ENCODE data around the gene IBA57.
A peak's percentile ranks its signal among the peaks of the same experiment; 100 is the strongest.

The IBA57 gene

DNA sequence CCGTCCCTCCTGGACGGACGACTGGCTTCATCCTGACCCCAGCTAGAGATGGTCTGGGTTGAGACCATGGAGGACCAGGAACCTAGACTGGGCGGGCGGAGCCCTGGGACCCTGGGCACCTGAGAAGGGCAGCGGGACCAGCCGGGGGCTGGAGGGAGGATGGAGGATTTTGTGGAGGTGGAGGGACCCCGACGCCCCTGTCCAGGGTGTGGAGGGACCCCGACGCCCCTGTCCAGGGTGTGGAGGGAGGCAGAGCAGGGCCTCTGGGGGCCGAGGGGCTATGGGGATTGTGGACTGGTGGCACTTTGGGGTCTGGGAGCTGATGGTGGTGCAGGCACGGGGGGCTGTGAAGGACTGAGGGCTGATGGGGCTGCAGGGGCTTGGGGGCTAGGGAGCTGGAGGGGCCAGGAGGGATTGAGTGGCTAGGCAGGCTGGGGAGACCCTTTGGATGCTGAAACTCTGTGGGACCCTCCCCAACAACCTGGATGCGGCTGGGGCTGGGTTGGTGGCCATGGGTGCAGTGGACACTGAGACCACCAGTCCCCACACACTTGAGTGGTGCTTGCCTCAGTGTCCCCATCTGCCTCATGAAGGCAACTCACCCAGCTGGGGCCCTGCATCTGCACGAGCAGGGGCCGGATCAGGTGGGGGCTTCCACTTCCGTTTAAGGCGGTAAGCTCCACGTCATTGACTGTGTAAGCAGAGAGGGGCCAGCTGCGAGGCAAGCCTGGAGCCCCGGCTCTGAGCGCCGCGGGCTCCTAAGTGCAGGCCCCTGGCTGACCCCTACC is 8.5 kb upstream of the IBA57 start:
- DNase-seq (ENCODE audit: low read depth in 2 of 2), result no peak

GRCh38 chr1:228157729-228158126 is 7.9 kb upstream of the IBA57 start:
- no peak for DNase-seq (ENCODE audit: low read depth in 2 of 2)

GRCh38 chr1:228158151-228159007 is 7.2 kb upstream of the IBA57 start:
- DNase-seq (ENCODE audit: low read depth in 2 of 2), result no peak

DNA sequence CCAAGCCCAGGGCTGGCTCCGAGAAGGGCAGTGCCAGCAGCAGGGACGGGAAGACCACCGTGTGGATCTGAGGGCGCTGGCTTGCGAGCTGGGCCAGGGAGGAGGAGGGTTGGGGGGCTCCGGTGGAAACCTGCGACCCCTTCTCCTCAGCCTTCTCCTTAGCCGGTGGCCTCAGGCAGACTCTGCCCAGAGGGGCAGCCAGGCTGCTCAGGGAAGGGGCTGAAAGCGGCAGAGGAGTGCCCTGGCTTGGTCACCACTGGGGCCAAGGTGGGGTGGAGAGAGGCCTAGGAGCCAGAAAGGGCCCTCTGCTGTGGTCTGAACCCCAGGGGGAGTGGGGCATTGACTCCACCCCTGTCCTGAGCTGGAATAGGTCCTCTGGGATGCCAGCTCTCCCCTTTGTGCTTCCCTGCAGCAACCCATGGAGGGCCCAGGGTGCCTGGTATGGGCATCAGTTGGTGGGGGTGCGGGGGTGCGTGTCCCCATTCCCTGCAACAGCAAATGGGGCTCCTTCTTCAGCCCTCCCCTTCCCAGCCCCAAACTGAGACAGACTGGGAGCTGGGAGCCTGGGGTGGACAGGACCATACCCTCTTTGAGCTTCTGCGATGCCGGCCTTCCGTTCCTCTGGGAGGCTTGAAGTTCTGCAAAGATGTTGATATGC is 6.5 kb upstream of the IBA57 start:
- DNase-seq (ENCODE audit: low read depth in 2 of 2), result no peak

- DNase-seq (ENCODE audit: low read depth in 2 of 2), result no peak
Measured at GRCh38 chr1:228160201-228160761, 5.3 kb upstream of the IBA57 start.

GRCh38 chr1:228161362-228161761 is 4.2 kb upstream of the IBA57 start:
- no peak for DNase-seq (ENCODE audit: low read depth in 2 of 2)

GRCh38 chr1:228161866-228162265 is 3.7 kb upstream of the IBA57 start:
- DNase-seq (ENCODE audit: low read depth in 2 of 2), result no peak

GRCh38 chr1:228162286-228163006 is 3.2 kb upstream of the IBA57 start:
- DNase-seq (ENCODE audit: low read depth in 2 of 2), result no peak

DNA sequence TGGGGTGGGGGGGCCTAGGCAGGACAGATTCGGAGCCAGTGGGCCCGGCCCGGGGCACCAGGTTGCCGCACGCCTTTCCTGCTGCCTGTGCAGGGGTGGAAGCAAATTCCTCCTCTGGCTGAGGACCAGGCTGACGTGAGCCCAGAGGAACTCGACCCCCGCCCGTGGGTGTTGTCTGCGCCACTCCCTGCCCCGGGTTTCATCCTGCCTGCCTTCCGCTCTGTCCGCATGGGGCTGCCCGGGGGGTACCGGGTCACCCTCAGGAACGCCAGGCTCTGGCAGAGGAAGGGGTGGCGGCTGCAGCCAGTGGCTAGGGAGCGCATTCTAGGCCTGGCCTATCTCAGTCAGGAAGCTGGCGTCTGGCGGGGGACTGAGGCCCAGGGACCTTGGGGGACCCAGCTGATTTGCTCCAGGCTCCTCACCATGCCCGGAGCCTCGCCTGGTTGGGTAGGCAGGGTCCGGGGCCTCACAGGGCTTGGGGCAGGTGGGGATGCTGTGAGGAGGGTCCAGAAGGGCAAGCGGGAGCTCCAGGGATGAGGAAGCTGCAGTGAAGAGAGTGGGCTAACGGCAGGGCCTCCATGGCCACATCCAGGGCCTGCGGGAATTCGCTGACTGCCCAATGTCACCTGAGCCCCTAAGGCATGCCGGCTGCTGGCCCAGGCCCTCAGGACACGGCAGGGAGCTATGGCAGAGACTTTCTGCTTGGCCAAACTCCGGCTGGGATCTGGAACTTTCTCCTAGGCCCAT is 2.4 kb upstream of the IBA57 start:
- no peak for DNase-seq (ENCODE audit: low read depth in 2 of 2)

DNA sequence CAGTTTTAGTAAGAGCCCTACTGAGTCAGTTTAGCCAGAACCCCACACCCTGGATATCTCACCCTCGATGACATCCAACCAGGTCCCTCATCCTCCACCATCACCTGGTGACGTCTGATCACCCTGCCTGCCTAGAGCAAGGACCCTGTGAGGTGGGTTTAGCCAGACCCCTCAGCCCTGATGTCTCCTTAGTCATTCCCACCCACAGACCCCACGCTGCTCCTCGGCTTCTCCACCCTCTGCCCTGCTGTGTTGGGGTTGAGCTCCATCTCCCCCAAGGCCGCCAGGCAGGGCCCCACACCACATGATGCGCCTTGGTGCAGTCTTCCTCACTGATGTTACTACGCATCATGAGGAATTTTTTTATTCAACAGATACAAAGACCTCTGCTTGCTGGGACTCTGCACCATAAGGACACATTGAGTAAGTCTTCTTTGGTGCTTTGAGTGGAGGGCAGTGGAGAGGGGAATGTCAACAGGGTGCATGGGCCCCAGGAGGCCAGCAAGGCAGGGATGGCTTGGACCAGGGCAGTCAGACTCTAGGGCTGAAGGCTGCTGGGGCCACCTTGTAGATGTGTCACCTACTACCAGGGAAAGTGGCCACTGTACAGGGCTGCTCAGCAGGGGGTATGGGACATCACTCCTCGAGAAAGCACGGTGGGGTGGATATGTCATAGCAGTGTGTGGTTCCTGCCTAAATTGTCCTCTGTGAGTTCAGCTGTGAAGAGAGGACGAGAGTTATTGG is 1.7 kb upstream of the IBA57 start:
- DNase-seq (ENCODE audit: low read depth in 2 of 2), result no peak

DNA sequence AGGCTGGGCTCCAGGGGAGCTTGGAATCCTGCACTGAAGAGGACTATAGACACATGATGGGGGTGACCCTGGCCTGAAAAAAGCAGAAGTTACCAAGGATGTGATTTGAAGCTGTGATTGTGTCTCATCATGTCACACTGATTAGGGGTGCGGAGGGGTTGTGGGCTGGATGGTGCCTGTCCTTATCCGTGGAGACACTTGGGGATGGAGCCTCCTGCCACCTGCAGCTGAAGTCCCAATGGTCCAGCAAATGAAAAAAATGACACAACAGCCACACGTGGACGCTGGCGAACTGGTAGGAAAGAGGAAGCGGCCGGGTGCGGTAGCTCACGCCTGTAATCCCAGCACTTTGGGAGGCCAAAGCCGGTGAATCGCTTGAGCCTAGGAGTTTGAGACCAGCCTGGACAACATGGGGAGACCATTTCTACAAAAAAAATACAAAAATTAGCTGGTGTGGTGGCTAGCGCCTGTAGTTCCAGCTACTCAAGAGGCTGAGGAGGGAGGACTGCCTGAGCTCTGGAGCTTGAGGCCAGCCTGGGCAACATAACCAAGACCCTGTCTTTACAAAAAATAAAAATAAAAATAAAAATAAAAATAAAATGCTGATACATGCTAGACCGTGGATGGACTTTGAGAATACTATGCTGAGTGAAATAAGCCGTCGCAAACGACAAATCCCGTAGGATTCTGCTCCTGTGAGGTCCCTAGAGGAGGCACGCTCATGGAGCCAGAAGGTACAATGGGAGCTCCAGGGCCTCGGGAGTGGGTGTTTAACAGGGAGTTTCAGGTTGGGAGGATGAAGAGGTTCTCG is 838 bp upstream of the IBA57 start:
- DNase-seq (ENCODE audit: low read depth in 2 of 2), result no peak

DNA sequence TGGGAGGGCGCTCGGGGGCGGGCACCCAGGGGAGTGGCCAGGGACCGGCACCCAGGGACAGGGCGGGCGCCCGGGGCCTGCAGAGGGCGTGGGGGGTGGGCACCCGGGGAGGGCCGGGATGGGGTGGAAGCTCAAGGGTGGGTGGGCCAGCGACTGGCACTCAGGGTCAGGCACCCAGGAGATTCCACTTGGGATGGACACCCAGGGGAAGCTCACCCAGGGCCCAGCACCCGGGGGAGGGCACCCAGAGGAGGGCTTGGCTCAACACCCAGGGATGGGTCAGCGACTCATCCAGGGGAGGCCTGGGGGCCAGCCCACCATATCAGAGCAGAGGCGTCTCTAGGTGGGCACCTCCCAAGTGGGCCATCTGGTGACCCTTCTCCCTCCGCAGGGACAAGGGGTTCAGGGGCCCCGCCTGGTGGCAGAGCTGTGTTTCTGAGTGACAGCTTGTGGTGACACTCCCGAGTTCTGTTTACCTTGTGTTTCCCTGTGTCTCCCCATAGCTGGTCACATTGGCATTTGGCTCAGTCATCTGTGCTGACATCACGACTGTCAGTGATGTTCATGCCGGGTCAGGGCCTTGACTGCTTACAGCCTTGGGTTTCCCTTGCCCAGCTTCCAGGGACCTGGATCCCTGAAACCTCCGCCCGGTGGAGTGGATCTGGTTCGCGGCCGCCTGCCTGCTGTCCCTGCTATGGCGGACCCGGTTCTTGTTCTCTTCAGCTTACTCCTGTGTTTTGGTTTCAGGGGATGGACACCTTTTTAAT is 749 bp downstream of the IBA57 start:
- DNase-seq (ENCODE audit: low read depth in 2 of 2), result peak; percentile 37 to 40

DNA sequence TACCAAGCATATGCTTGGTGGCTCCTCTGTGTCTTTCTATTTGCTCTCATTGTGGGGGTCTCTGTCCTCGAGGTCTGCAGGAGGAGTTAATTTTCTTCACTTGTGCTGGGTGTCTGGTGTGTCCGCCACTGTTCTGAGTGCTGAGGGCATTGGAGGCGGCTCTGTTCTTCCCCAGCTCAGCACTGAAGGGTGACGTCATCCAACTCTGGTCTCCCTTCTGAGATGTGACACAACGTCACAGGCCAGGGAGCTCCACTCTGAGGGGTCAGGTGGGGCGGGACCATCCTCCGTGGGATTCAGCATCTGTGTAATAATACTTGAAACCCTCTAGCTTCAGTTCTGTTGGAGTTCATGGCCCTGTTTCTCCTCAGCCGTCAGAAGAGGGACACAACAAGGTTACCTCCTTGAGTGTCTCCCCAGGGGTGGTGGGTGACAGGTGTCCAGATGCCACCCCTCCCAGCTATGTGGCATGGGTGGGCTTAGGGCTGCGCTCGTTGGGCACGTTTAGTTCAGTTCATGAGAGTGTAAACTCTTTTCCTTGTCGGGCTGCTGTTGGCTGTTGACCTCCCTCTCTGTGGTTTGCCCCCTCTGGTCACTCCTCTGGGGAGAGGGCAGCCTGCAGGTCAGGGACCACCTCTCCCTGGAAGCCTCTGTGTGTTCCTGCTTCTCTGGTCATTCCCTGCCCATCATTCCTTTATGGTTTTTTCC is 3.1 kb downstream of the IBA57 start:
- DNase-seq (ENCODE audit: low read depth in 2 of 2), result no peak

DNA sequence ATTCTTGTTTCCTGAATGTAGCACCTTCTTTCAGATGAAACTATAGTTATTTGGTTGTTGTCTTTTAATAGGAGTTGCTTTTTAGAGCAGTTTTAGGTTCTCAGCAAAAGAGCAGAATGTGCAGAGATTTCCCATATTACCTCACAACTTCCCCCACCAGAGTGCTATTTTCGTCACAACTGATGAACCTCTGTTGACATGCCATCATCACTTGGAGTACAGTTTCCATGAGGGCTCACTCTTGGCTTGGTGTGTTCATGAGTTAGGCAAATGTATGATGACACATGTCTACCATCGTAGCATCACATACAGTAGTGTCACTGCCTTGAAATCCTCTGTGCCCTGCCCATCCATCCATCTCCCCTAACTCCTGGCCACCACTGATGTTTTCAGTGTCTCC is 3.7 kb downstream of the IBA57 start:
- DNase-seq (ENCODE audit: low read depth in 2 of 2), result no peak

DNA sequence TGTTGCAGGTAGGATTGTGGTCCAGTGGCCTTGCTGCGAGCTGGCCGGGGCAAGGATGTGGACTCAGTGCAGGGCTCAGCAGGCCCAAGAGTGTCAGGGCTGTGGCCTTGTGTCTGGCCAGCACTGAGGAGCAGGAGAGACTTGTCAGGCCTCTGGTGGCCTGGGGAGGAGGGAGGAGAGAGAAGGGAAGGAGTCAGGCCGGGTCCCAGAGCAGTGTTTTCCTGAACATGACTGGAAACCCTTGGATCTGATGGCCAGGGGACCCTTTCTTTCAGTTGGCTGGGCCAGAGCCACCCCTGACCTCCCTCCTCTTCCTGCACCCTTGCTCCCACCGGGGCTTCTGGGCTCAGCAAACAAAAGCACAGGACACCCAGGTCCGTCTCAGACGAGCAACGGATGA is 5.1 kb downstream of the IBA57 start:
- no peak for DNase-seq (ENCODE audit: low read depth in 2 of 2)

DNA sequence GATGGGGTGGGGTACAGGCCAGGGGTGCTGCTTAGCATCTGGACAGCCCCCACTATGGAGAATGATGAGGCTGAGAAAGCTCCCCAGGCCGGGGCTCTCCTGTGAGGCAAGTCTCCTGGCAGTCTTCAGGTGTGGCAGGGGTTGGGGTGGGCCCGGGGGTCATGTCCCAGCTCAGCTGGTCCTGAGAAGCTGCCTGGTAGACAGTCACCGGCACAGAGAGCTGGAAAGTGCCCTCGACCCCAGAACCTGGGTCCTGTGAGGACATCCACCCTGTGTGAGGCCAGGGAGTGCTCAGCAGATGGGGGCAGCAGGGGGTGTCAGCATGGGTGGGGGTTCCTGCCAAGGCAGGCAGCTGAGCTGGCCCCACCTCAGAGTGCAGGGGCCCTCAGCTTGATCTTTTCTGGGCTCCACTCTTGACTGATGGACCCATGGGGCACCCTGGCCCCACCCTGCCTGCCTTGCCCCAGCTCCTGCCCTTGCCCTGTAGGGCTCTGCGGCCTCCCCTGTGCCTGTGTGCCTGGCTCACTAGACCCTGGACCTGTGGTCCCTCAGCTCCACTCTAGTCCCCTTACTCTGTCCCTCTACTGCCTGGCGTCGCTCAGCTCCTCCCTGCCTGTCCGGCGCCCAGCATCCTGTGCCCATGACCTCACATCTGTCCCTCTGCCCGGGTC is 5.8 kb downstream of the IBA57 start:
- DNase-seq (ENCODE audit: low read depth in 2 of 2), result no peak
